Measurements from ENCODE around the gene SETD7.

DNA sequence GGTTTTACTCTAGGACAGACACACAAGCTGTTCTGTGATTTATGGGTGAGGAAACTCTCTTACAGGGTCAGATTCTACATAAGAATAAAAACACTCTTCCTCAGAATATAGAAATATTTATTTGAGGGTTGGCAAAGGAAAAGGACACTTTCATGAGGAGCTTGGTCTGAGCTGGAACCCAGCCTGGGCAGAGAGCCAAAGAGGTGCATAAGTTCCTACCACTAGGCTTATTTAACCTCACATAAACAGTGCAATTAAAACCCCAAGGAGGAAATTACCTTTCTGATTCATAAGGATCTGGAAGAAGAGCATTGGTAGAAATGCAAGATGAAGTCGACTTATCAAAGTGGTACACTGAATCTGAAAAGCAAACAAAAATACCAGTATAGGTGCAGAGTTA, 32.9 kb downstream of the SETD7 start:
- TF ChIP-seq CTCF (IDR thresholded peaks at IDR 0.05; ENCODE audit: poor library complexity, severe bottlenecking) (no peak), RAD21 (conservative IDR thresholded peaks at IDR 0.05) (no peak)
